Measurements from ENCODE around the gene NMT1.

Gene NMT1

GRCh38 chr17:45149037-45149668, 88.0 kb downstream of the NMT1 start:
- TF ChIP-seq TAF1 (IDR thresholded peaks at IDR 0.05; ENCODE audit: low read depth) (peak; percentile 52; the same call in 1 of the 2 replicates), EP300 (IDR thresholded peaks at IDR 0.05; ENCODE audit: borderline replicate concordance) (no peak), MAX (IDR thresholded peaks at IDR 0.05) (0 out of 2 replicates have a peak, but pooled peaks have one; percentile 43), ZBTB7A (IDR thresholded peaks at IDR 0.05; ENCODE audit: low read depth) (peak; percentile 70; the same call in 1 of the 2 replicates), NFIC (IDR thresholded peaks at IDR 0.05) (no peak), YY1 (IDR thresholded peaks at IDR 0.05; ENCODE audit: low read depth) (peak; percentile 15; the same call in 1 of the 2 replicates), CEBPB (IDR thresholded peaks at IDR 0.05) (no peak; the same call in 1 of the 2 replicates), TCF12 (IDR thresholded peaks at IDR 0.05; ENCODE audit: low read depth) (0 out of 2 replicates have a peak, but pooled peaks have one; percentile 12), REST (IDR thresholded peaks at IDR 0.05; ENCODE audit: low read depth) (no peak), RAD21 (IDR thresholded peaks at IDR 0.05; ENCODE audit: low read depth) (peak; percentile 65), TEAD4 (IDR thresholded peaks at IDR 0.05) (no peak)

GRCh38 chr17:45149669-45150664, 88.8 kb downstream of the NMT1 start:
- TF ChIP-seq USF1 (IDR thresholded peaks at IDR 0.05) (no peak), TAF1 (IDR thresholded peaks at IDR 0.05; ENCODE audit: low read depth) (no peak), CREB1 (IDR thresholded peaks at IDR 0.05; ENCODE audit: low read depth) (no peak), TEAD4 (IDR thresholded peaks at IDR 0.05) (no peak), REST (IDR thresholded peaks at IDR 0.05; ENCODE audit: low read depth) (no peak), MAX (IDR thresholded peaks at IDR 0.05) (peak; percentile 3; the same call in 1 of the 2 replicates)

GRCh38 chr17:45150911-45151809, 90.0 kb downstream of the NMT1 start:
- TF ChIP-seq YY1 (IDR thresholded peaks at IDR 0.05; ENCODE audit: low read depth) (no peak), EGR1 (IDR thresholded peaks at IDR 0.05) (no peak), CEBPB (IDR thresholded peaks at IDR 0.05) (no peak), TEAD4 (IDR thresholded peaks at IDR 0.05) (no peak), ZBTB7A (IDR thresholded peaks at IDR 0.05; ENCODE audit: low read depth) (no peak), USF1 (IDR thresholded peaks at IDR 0.05) (no peak)

- TF ChIP-seq CREB1 (IDR thresholded peaks at IDR 0.05; ENCODE audit: low read depth) (no peak), FOXM1 (IDR thresholded peaks at IDR 0.05; ENCODE audit: borderline replicate concordance, low read depth) (no peak), REST (IDR thresholded peaks at IDR 0.05; ENCODE audit: low read depth) (no peak), EGR1 (IDR thresholded peaks at IDR 0.05) (no peak), CEBPB (IDR thresholded peaks at IDR 0.05) (no peak), EP300 (IDR thresholded peaks at IDR 0.05; ENCODE audit: borderline replicate concordance) (no peak), TAF1 (IDR thresholded peaks at IDR 0.05; ENCODE audit: low read depth) (no peak), RAD21 (IDR thresholded peaks at IDR 0.05; ENCODE audit: low read depth) (no peak), TEAD4 (IDR thresholded peaks at IDR 0.05) (no peak), YY1 (IDR thresholded peaks at IDR 0.05; ENCODE audit: low read depth) (no peak), ZBTB7A (IDR thresholded peaks at IDR 0.05; ENCODE audit: low read depth) (no peak), TCF12 (IDR thresholded peaks at IDR 0.05; ENCODE audit: low read depth) (no peak), MAX (IDR thresholded peaks at IDR 0.05) (no peak), USF1 (IDR thresholded peaks at IDR 0.05) (no peak), NFIC (IDR thresholded peaks at IDR 0.05) (no peak)
Observed at GRCh38 chr17:45155029-45155428, 93.9 kb downstream of the NMT1 start.
